Calu3 (cell line): ENCODE results near the gene LRRC75A. TPM values are rescaled to one million over a fixed set of nuclear protein-coding genes. Genes with fewer than 3 reads are reported as not detected.

ENCODE experiments used
- BruUV-seq: library from RNA; stranded (reverse); fragments of 400-500 nt; replicated peaks from 2 replicates; lab custom pipeline; 2021; lab: Mats Ljungman, UMichigan
- CTCF ChIA-PET: fragments of 300-600 bp; sonication (Branson Sonifier 250); formaldehyde crosslinking; loops from one replicate; lab custom pipeline; 2022; ENCODE audit warnings: antibody characterized with exemption; lab: Charles Lee
- DNase-seq: peaks from one replicate; pipeline ENCODE4 v3.0.0; 2022
- H3K27ac Mint-ChIP-seq: one replicate; pipeline ENCODE4 v1.8.0; 2022; ENCODE audit warnings: mixed read lengths; ENCODE audit not compliant: unreplicated experiment
- H3K27me3 Mint-ChIP-seq: one replicate; pipeline ENCODE4 v1.8.0; 2022; ENCODE audit warnings: mixed read lengths; ENCODE audit not compliant: unreplicated experiment
- H3K36me3 Mint-ChIP-seq: one replicate; pipeline ENCODE4 v1.8.0; 2022; ENCODE audit warnings: mild to moderate bottlenecking, moderate library complexity, mixed read lengths; ENCODE audit not compliant: insufficient read depth, unreplicated experiment
- H3K4me1 Mint-ChIP-seq: one replicate; pipeline ENCODE4 v1.8.0; 2022; ENCODE audit warnings: mild to moderate bottlenecking, low read depth, mixed read lengths; ENCODE audit not compliant: unreplicated experiment
- H3K4me3 Mint-ChIP-seq: one replicate; pipeline ENCODE4 v1.8.0; 2022; ENCODE audit warnings: mild to moderate bottlenecking, low read depth, moderate library complexity, mixed read lengths; ENCODE audit not compliant: unreplicated experiment
- H3K9me3 Mint-ChIP-seq: one replicate; pipeline ENCODE4 v1.8.0; 2022; ENCODE audit warnings: low read depth, mixed read lengths; ENCODE audit not compliant: unreplicated experiment
- intact Hi-C: fragments of 100-400 bp; cut with micrococcal nuclease; formaldehyde crosslinking; loops from one replicate; pipeline ENCODE4 v1.10.0; 2022; ENCODE audit not compliant: unreplicated experiment
- total RNA-seq: library from RNA; stranded (reverse); gene quantifications from 2 replicates; pipeline ENCODE4 v1.2.3, GENCODE V29; 2022
- TF ChIP-seq, protein P1 (sequence below): fragments of 200-600 bp; IDR thresholded peaks from one replicate; pipeline ENCODE4 v1.8.0; 2022; ENCODE audit warnings: antibody characterized with exemption; ENCODE audit not compliant: unreplicated experiment

LRRC75A gene
- total RNA-seq, 1 experiment from 2014 or later = 3.0 TPM

DNA sequence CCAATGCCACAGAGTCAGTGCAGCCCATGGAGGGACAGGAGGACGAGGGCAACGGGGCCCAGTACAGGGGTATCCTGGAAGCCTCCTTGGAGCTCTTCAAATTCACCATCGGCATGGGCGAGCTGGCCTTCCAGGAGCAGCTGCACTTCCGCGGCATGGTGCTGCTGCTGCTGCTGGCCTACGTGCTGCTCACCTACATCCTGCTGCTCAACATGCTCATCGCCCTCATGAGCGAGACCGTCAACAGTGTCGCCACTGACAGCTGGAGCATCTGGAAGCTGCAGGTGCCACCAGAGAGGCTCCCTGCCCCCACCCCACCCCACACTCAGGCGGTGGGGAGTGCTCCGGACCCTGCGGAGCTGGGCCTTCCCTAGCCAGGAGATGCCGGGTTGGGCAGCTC lies 60.0 kb downstream of the LRRC75A start:
- intact Hi-C loops = no loop called here
- CTCF ChIA-PET = no interaction called here
- no peak for DNase-seq
- Mint-ChIP-seq H3K27me3 (no peaks in the 10 kb centered on the region), H3K36me3 (peaks cover 3% of the 10 kb centered on the region), H3K9me3 (no peaks in the 10 kb centered on the region), H3K4me3 (no peak overlapping the region), H3K4me1 (peaks cover 11% of the 10 kb centered on the region), H3K27ac (no peak overlapping the region)
- TF ChIP-seq, protein P1, sequence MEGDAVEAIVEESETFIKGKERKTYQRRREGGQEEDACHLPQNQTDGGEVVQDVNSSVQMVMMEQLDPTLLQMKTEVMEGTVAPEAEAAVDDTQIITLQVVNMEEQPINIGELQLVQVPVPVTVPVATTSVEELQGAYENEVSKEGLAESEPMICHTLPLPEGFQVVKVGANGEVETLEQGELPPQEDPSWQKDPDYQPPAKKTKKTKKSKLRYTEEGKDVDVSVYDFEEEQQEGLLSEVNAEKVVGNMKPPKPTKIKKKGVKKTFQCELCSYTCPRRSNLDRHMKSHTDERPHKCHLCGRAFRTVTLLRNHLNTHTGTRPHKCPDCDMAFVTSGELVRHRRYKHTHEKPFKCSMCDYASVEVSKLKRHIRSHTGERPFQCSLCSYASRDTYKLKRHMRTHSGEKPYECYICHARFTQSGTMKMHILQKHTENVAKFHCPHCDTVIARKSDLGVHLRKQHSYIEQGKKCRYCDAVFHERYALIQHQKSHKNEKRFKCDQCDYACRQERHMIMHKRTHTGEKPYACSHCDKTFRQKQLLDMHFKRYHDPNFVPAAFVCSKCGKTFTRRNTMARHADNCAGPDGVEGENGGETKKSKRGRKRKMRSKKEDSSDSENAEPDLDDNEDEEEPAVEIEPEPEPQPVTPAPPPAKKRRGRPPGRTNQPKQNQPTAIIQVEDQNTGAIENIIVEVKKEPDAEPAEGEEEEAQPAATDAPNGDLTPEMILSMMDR = no peak
- BruUV-seq = no TSS peak

DNA sequence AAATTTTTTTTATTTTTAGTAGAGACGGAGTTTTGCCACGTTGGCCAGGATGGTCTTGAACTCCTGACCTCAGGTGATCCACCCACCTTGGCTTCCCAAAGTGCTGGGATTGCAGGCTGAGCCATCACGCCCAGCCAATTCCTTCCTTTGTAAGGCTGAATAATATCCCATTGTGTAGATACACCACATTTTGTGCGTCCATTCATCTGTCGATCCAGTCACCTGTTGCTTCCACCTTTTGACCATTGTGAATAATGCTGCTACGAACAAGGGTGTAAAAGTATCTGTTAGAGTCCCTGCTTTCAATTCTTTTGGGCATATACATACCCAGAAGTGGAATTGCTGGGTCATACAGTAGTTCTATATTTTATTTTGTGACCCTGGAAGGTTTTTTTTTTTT lies 61.3 kb downstream of the LRRC75A start:
- no peak overlapping the region for H3K27ac Mint-ChIP-seq

DNA sequence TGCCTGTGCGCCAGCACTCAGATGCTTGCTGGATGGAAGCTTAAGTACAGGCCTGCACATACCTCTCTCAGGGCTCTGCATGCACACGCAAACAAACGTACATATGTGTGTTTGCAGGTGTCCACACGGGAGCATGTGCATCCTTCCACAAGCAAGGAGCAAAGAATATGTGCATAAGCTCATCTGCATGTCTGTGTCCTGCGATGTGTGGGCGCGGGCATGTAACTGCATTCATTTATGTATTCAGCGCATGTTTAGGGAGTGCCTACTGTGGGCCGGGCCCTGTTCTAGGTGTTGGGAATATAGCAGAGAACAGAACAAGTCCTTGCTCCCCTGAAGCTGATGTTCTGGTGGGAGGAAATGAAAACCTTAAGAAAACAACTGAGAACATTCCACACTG lies 62.9 kb downstream of the LRRC75A start:
- no peak overlapping the region for H3K4me3 Mint-ChIP-seq
- no peaks in the 10 kb centered on the region for H3K27me3 Mint-ChIP-seq
- H3K4me1 Mint-ChIP-seq = no peaks in the 10 kb centered on the region
- H3K27ac Mint-ChIP-seq = no peak overlapping the region
- DNase-seq = no peak
- H3K9me3 Mint-ChIP-seq = no peaks in the 10 kb centered on the region
- BruUV-seq = no TSS peak
- CTCF ChIA-PET = no interaction called here
- no peaks in the 10 kb centered on the region for H3K36me3 Mint-ChIP-seq
- intact Hi-C loops = no loop called here
- TF ChIP-seq, protein P1 = no peak

More for the DNA sequence above, 61.3 kb downstream of the LRRC75A start:
- no peak for DNase-seq
- H3K4me1 Mint-ChIP-seq = peaks cover 3% of the 10 kb centered on the region
- H3K9me3 Mint-ChIP-seq = no peaks in the 10 kb centered on the region
- H3K4me3 Mint-ChIP-seq = no peak overlapping the region
- TF ChIP-seq, protein P1 = no peak
- no TSS peak for BruUV-seq
- no peaks in the 10 kb centered on the region for H3K27me3 Mint-ChIP-seq
- peaks cover 2% of the 10 kb centered on the region for H3K36me3 Mint-ChIP-seq
- intact Hi-C loops = no loop called here
- CTCF ChIA-PET = no interaction called here

DNA sequence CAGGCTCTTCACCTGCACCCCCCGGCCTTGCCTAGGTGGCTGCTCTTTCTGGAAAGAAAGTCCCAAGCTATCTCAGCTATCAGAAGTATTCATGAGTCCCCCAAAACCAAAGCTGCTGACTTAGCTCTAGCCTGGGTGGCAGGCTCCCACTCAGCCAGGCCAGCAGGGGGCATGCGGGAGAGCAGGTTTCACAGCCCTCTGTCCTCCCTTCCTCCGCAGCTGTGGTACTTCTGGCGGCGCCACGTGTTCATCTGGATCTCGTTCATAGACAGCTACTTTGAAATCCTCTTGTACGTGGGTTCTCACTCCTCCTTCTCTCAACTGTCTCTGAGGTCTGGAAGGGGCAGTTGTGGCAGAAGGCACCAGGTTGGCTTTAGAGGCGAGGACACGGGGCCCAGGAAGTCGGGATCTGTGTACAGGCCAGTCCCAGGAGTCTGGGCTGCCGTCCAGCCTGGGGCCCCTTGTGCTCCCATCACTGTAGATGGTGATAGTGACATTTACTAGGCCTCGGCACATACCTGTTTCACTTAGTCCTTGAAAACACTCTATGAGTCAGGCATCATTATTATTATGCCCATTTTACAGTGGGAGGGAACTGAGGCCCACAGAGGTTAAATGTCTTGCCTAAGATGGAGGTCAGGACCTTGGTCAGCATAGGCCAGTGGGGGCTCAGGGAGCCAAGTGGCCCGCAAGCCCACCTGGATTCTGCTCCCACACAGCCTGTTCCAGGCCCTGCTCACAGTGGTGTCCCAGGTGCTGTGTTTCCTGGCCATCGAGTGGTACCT lies 63.7 kb downstream of the LRRC75A start:
- DNase-seq = peak; percentile 58
- H3K4me1 Mint-ChIP-seq = no peaks in the 10 kb centered on the region
- intact Hi-C loops = no loop called here

More for the DNA sequence above, 63.7 kb downstream of the LRRC75A start:
- CTCF ChIA-PET = interaction anchor here (0.9 to 1.5 kb wide), 5 partner anchors 10 to 103 kb away, joined by 3 to 8 read pairs (median 4); no protein-coding TSS in a partner anchor
- TF ChIP-seq, protein P1 = no peak
- Mint-ChIP-seq H3K27ac (no peak overlapping the region), H3K9me3 (no peaks in the 10 kb centered on the region), H3K27me3 (no peaks in the 10 kb centered on the region), H3K4me3 (no peak overlapping the region), H3K36me3 (no peaks in the 10 kb centered on the region)
- no TSS peak for BruUV-seq
